Esophagus muscularis mucosa (tissue), 4 donors: Measurements from ENCODE around the gene MAPK8IP2. TPM values are rescaled to one million over a fixed set of nuclear protein-coding genes. Genes with fewer than 3 reads are reported as not detected.

ENCODE experiments used
- DNase-seq: peaks from one replicate; pipeline ENCODE4 v3.0.0-alpha.2; 2017; ENCODE audit errors: extremely low spot score
- H3K27ac ChIP-seq, 4 donors: fragments of 200-600 bp; sonication (generic); replicated peaks in 1 of 4; 1 replicate in 3 of 4; 2 replicates in 1 of 4; pipeline ENCODE4 v1.5.1; 2016 to 2019; ENCODE audit warnings: mild to moderate bottlenecking in 1 of 4
- H3K27me3 ChIP-seq, 4 donors: fragments of 200-600 bp; sonication (generic); one replicate each; pipeline versions ENCODE4 v1.5.1 to v1.6.0; 2016 to 2019
- H3K36me3 ChIP-seq, 4 donors: fragments of 200-600 bp; sonication (generic); one replicate each; pipeline ENCODE4 v1.5.1; 2016 to 2019
- H3K4me1 ChIP-seq, 4 donors: fragments of 200-600 bp; sonication (generic); one replicate each; pipeline ENCODE4 v1.5.1; 2016 to 2019
- H3K4me3 ChIP-seq, 4 donors: fragments of 200-600 bp; sonication (generic); 1 replicate in 2 of 4; 2 replicates in 2 of 4; pipeline ENCODE4 v1.5.1; 2016 to 2019; ENCODE audit warnings: mild to moderate bottlenecking in 4 of 4, moderate library complexity in 1 of 4
- H3K9me3 ChIP-seq, 4 donors: fragments of 200-600 bp; sonication (generic); 1 replicate in 3 of 4; 2 replicates in 1 of 4; pipeline ENCODE4 v1.5.1; 2016 to 2019
- CTCF ChIP-seq, 3 experiments: fragments of 200-600 bp in 2 of 3; fragments of 450-650 bp in 1 of 3; sonication (generic) in 2 of 3; IDR thresholded peaks; one replicate each; pipeline ENCODE4 v1.5.1; 2017 to 2019; ENCODE audit warnings: antibody characterized with exemption in 3 of 3, mild to moderate bottlenecking in 2 of 3, moderate library complexity in 1 of 3
- EP300 ChIP-seq: sonication (generic); formaldehyde crosslinking; IDR thresholded peaks from one replicate; pipeline ENCODE4 v1.6.1; 2017; ENCODE audit warnings: antibody characterized with exemption
- POLR2A ChIP-seq: fragments of 450-650 bp; IDR thresholded peaks from one replicate; pipeline ENCODE4 v1.6.1; 2017; ENCODE audit warnings: antibody characterized with exemption, moderate library complexity, mild to moderate bottlenecking, low read depth
- POLR2AphosphoS5 ChIP-seq, 2 donors: sonication (generic); formaldehyde crosslinking; IDR thresholded peaks; one replicate each; pipeline ENCODE4 v1.6.1; 2017; ENCODE audit warnings: antibody characterized with exemption in 2 of 2
- WGBS: methylation state at CpG from one replicate; pipeline ENCODE4 v1.1.5; 2018; 5-methylcytosine and 5-hydroxymethylcytosine counted together
- intact Hi-C: fragments of 100-400 bp; cut with DNase I; formaldehyde crosslinking; loops from one replicate; pipeline ENCODE4 v1.15.1; 2023
- total RNA-seq, 4 donors: library from RNA; depleted of rRNA; stranded (reverse); fragments of >200 nt; gene quantifications; one replicate each; pipeline versions ENCODE4 v1.1.0 to v1.2.1, GENCODE V29; 2016

MAPK8IP2 gene
- total RNA-seq, 4 donors from 2014 or later = 1.2 to 4.2 (median 3.4) TPM

DNA sequence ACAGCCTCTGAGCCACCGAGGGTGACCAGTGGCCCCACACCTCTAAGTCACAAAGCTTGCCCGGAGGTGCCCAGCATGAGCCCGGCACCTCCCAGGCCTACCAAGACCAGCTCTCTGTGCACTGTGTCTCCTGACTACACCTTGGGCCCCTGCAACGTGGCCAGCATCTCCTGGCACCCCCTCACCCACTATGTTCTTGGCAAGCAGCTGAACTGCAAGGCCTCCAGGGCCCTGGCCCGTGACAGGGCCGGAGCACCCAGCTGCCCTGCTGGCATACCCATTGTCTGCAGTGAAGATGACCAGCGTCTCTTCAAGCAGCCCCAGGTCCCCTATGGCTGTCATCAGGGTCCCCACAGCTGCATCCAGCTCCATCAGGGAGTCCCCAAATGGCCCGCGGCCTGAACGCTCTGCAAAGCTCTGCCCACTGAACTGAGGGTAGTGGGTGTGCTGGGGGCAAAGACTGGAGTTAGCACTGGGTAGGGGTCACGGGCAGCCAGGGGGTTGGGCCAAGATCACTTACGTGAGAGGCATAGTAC is 25.8 kb downstream of the MAPK8IP2 start:
- no peak for DNase-seq
- Histone ChIP-seq H3K9me3 (no peaks in the 10 kb centered on the region), H3K4me3 (peak overlapping the region in 1 of 4 donors; percentile 70), H3K36me3 (peaks cover 0 to 17% (median 15%) of the 10 kb centered on the region in 4 donors), H3K27me3 (peaks cover 0 to 10% (median 0%) of the 10 kb centered on the region in 4 donors), H3K27ac (no peak overlapping the region), H3K4me1 (peaks cover 24 to 45% (median 34%) of the 10 kb centered on the region in 4 donors)
- 81% methylated on average over 10 of the region's 12 CpGs for WGBS
- TF ChIP-seq CTCF (IDR thresholded peaks at IDR 0.05) (no peak), POLR2A (no peak), EP300 (no peak), POLR2AphosphoS5 (IDR thresholded peaks at IDR 0.05) (no peak)
- intact Hi-C loops = loop anchor here (5.0 kb wide), 1 partner anchor 71 kb away; no protein-coding TSS in a partner anchor

DNA sequence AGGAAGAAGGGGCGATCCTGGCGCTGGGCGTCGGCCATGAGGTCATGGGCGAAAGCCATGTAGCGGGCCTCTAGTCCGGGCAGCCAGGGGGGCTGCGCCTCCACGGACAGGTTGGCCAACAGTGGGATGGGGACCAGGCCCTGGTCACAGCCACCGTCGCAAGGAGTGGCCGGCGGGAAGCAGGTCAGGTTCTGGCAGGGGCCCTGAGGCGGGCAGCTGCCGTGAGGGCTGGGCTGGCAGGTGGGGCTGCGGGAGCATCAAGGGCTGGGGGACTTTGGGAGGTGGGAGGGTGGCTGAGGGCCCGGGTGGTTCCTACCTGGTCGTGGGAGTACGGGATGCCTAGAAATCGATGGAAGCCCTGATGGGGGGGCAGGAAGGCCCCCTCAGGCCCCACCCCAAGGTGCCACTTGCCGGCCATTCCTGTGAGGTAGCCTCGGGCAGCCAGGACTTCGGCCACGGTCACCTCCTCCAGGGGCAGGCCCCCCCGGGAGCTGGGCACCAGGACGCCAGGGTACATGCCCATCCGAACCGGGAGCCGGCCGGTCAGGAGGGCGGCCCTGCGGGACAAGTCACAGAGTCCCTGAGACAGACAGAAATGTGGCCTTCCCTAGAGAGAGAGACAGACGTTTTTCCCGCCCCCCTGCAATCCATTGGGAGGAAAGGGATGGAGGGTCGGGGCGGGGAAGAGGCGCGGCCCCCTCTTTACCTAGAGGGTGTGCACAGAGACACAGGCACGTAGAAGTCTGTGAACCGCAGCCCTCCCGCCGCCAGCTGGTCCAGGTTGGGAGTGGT is 26.5 kb downstream of the MAPK8IP2 start:
- Histone ChIP-seq H3K27ac (peak overlapping the region; percentile 78 to 85 (median 79)), H3K9me3 (no peaks in the 10 kb centered on the region), H3K36me3 (peaks cover 0 to 17% (median 15%) of the 10 kb centered on the region in 4 donors), H3K4me3 (peak overlapping the region; percentile 70 to 87 (median 79)), H3K4me1 (peaks cover 18 to 39% (median 28%) of the 10 kb centered on the region in 4 donors), H3K27me3 (peaks cover 0 to 6% (median 0%) of the 10 kb centered on the region in 4 donors)
- intact Hi-C loops = loop anchor here (5.0 kb wide), 1 partner anchor 70 kb away; no protein-coding TSS in a partner anchor
- 79% methylated on average over 23 of the region's 42 CpGs for WGBS
- TF ChIP-seq EP300 (no peak), POLR2A (no peak), POLR2AphosphoS5 (IDR thresholded peaks at IDR 0.05) (no peak), CTCF (IDR thresholded peaks at IDR 0.05) (no peak)
- no peak for DNase-seq

DNA sequence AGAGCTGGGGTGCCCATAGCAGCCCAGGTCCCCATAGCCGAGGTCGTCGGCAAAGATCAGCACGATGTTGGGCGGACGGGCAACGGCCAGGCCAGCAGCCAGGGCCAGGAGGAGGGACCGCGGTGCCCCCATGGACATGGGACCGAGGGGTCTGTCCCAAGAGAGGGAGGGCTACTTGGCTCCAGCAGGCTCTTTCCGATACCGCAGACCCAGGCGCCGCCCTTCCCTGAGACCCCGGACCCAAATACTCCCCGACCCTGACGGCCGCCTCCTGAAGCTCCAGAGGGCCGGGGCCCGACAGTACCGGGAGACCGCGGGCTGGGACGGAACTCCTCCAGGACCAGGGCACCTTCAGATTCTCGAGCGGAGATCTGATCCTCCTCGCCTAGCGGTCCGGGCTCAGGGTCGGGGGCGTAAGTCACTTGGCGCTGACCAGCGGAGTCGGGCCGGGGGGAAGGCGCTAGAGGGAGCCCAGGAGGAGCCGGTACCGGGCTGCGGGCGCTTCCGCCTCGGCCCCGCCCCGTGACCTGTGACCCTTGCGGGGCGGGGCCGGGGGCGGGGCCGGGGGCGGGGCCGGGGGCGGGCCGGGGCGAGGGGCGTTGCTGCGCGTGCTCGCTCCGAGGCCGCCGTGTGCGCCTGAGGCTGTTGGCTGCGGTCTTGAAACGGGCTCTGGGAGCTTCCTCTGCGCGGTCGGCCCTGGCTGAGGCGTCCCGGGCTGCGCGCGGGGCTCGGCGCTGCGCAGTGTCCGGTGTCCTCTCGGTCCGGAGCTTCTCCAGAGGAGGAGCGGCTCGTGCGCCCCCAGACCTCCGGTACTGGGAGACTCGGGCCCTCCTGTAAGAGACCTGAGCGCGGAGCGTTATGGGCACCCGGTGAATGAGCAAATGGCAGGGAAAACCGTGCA is 27.3 kb downstream of the MAPK8IP2 start, which contains the start of gene ARSA:
ARSA (minus strand) TSS at position 511 of the 901 bp plus-strand sequence; CDS start at position 138, 373 bp downstream.
- peak within 1 kb of the TSS; percentile 78 to 85 (median 79) for H3K27ac ChIP-seq
- no peaks in the 10 kb centered on the region for H3K27me3 ChIP-seq
- intact Hi-C loops = loop anchor here (5.0 kb wide), 1 partner anchor 69 kb away; no protein-coding TSS in a partner anchor
- no peaks in the 10 kb centered on the region for H3K9me3 ChIP-seq
- WGBS = under 1% methylated on average over 43 of the region's 88 CpGs
- H3K4me1 ChIP-seq = peaks cover 17 to 30% (median 21%) of the 10 kb centered on the region in 4 donors
- no peak for DNase-seq
- peaks cover 0 to 17% (median 15%) of the 10 kb centered on the region in 4 donors for H3K36me3 ChIP-seq
- peak; percentile 37 to 43 (median 39) for TF ChIP-seq CTCF (IDR thresholded peaks at IDR 0.05)
- TF ChIP-seq POLR2A = no peak
- peak; percentile 67 to 70 for TF ChIP-seq POLR2AphosphoS5 (IDR thresholded peaks at IDR 0.05)
- peak within 1 kb of the TSS; percentile 70 to 87 (median 79) for H3K4me3 ChIP-seq

DNA sequence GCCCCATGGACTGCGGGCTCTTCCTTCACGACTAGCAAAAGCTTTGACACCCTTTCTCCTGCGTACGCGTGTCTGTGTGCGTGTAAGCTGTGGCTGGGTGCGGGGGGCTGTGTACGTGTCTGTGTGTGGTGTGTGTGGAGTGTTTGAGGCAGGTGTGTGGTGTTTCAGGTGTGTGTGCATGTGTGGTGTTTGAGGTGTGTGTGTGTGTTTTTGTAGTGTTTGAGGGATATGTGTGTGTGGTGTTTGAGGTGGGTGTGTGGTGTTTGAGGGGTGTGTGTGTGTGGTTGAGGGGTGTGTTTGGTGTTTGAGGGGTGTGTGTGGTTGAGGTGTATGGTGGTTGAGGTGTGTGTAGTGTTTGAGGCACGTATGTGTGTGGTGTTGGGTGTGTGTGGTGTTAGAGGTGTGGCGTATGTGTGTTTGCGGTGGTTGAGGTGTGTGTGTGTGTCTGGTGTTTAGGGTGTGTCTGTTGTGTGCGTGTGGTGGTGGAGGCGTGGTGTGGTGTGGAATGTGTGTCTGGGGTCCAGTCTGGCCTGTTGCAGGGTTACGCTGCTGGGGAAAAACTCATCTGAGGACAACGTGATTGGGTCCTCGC is 28.0 kb downstream of the MAPK8IP2 start:
- no peak for TF ChIP-seq CTCF (IDR thresholded peaks at IDR 0.05)
- TF ChIP-seq EP300 = no peak
- no peak for TF ChIP-seq POLR2A
- TF ChIP-seq POLR2AphosphoS5 (IDR thresholded peaks at IDR 0.05) = no peak
- Histone ChIP-seq H3K9me3 (no peaks in the 10 kb centered on the region), H3K4me3 (peak overlapping the region; percentile 70 to 87 (median 79)), H3K36me3 (peaks cover 0 to 17% (median 15%) of the 10 kb centered on the region in 4 donors), H3K27ac (peak overlapping the region; percentile 78 to 85 (median 79)), H3K4me1 (peaks cover 17 to 30% (median 20%) of the 10 kb centered on the region in 4 donors), H3K27me3 (no peaks in the 10 kb centered on the region)
- intact Hi-C loops = loop anchor here (5.0 kb wide), 1 partner anchor 69 kb away; no protein-coding TSS in a partner anchor
- DNase-seq = no peak
- 44% methylated on average over 11 of the region's 16 CpGs for WGBS
